NCI-H460 (cell line): ENCODE data around the gene ADAMTS15. TPM values are rescaled to one million over a fixed set of nuclear protein-coding genes. Genes with fewer than 3 reads are reported as not detected.

ENCODE experiments used
- DNase-seq: peaks from one replicate; pipeline ENCODE4 v3.0.0-alpha.2; 2016; ENCODE audit warnings: low read depth; ENCODE audit errors: extremely low read depth
- total RNA-seq: library from RNA; depleted of rRNA; stranded (reverse); fragments of >200 nt; shearing (Covaris generic); gene quantifications from 2 replicates; pipeline ENCODE4 v1.2.3, GENCODE V29; 2014

The ADAMTS15 gene
- total RNA-seq, 1 experiment from 2014 or later: 0.05 TPM

- DNase-seq: no peak
Measured at GRCh38 chr11:130418210-130418609, 30.2 kb upstream of the ADAMTS15 start.

- DNase-seq: no peak
Measured at GRCh38 chr11:130418756-130419155, 29.7 kb upstream of the ADAMTS15 start.

DNA sequence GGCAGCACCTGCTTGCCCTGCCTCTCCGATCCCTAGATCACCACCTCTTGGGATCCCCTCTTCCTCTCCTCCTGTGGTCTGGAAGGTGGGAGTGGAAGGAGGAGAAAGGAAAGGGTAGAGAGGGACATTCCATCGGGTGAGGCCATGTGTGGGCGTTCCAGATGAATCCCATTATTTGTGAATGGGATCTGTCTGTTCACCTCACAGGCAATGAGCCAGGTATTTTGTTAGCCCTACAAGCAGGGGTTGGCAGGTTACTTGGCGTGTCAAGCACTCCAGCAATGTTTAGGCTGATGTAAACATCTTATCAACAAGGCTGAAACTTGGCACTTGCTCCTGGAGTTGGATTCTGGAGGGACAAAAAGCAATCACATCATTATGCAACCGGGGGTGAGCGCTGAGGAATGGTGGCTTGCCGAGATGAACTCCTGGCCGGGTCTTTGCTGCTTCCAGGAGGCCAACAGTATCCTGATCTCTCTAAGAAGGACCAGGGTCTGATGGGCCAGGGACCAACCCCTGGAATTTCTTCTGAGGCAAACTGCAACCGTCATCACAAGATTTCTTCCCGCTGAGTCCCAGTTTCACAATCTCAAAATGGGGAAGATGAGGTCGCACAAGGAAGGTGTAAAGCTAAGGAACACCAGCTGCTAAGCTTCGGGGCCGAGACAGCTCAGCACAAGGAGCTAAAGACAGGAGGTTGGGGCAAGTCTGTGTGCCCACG, 27.8 kb upstream of the ADAMTS15 start:
- no peak for DNase-seq

- no peak for DNase-seq
Measured at GRCh38 chr11:130421199-130421585, 27.3 kb upstream of the ADAMTS15 start.

DNA sequence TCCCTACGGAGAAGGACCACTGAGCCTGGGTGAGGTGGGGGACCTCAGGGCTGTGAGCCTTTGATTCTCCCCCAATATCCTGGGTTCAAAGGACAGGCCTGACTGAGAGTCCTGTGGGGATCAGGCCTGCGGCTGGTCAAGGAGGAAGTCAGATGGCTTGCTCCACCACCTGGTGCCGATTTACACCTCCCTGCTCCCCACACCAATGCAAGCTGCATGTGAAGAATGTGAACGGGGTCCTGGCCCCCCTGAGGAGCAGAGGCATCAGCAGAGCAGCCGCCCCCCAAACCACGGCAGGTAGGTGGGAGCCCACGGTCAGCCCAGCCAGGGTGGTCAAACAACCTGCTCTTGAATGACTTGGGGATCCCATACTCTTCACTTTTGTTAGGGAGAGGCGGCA, 26.7 kb upstream of the ADAMTS15 start:
- DNase-seq: no peak

- DNase-seq: no peak
Measured at GRCh38 chr11:130422251-130422995, 26.0 kb upstream of the ADAMTS15 start.

GRCh38 chr11:130423541-130424142, 24.8 kb upstream of the ADAMTS15 start:
- DNase-seq: no peak

GRCh38 chr11:130424613-130425140, 23.8 kb upstream of the ADAMTS15 start:
- DNase-seq: no peak

GRCh38 chr11:130425156-130425555, 23.3 kb upstream of the ADAMTS15 start:
- no peak for DNase-seq

GRCh38 chr11:130426223-130426836, 22.1 kb upstream of the ADAMTS15 start:
- no peak for DNase-seq

- no peak for DNase-seq
Measured at GRCh38 chr11:130426837-130427341, 21.6 kb upstream of the ADAMTS15 start.

DNA sequence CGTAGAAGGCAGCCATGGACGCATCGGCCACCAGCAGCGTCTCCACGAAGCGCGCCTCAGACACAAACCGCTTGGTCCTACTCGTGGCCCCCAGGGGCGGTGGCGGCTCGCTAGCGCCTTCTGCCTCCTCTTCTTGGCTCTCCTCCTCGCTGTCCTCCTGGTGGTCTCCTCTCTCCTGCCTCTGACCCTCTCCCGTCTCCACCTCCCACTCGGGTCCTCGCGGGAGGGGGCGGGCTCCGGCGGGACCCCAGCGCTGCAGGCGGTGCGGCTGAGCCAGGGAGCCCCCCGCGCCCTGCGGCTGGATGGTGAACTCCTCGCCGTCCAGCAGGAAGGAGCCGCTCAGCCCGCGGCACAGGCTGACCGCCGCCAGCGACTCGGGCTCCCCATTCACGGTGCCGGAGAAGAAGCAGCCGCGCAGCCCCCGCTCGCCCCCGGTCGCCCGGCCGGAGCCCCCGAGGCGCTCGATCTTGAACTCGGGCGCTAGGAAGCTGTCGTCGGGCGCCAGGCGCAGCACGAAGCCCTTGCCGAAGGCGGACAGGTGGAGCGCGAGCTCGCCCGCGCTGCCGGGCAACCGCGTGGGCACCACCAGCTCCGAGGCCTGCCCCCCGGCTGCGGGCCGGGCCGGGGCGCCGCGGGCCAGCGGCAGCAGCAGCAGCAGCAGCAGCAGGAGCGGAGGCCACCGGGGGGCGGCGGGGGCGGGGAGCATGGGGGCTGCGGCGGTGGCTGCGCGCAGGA, 20.7 kb upstream of the ADAMTS15 start:
- no peak for DNase-seq

GRCh38 chr11:130428316-130429119, 19.9 kb upstream of the ADAMTS15 start, which contains the start of gene ADAMTS8:
ADAMTS8 (minus strand) TSS chr11:130428609; CDS start chr11:130428286, 323 bp downstream.
- DNase-seq: no peak

DNA sequence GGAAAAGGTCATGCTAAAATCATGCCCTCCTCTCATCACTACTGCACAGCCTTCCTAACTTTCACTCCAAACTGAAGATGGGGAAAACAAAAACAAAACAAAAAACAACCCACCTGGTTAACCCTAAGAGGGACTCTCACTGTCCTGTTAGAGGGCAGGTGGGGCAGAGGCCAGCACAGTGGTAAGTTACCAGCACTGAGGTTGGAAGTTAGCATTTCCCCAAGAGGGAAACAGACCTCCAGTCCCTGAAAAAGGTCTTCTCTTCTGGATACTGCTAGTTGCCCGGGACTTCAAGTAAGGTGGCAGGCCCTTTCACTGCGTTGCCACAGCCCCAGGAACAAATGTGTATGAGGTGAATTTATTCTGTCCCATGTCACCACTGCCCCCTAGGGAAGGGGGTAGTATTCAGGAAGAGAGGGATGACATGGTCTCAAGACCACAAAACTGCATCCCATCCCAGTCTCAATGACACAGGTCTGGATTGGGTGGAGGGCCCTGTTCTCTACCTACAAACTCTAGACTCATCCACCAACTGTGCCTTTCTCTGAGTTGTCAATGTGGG, 19.2 kb upstream of the ADAMTS15 start:
- no peak for DNase-seq

GRCh38 chr11:130429983-130430382, 18.5 kb upstream of the ADAMTS15 start:
- DNase-seq: no peak

GRCh38 chr11:130431331-130431773, 17.1 kb upstream of the ADAMTS15 start:
- DNase-seq: peak; percentile 49

DNA sequence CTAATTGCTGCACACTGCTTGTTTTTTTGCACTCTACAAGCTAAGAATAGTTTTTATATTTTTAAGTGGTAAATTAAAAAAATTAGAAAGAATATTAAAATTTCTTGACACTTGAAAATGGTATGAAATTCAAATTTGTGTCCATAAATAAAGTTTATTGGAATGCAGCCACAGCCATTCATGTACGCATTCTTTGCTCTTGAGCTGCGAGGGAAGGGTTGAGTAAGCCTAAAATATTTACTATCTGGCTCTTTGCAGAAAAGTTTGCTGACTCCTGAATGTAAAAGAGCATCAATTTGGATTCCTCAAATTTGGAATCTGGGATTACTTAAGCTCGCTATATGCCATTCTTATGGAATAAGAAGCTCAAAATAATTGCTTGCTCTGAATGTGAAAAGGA, 16.6 kb upstream of the ADAMTS15 start:
- no peak for DNase-seq

DNA sequence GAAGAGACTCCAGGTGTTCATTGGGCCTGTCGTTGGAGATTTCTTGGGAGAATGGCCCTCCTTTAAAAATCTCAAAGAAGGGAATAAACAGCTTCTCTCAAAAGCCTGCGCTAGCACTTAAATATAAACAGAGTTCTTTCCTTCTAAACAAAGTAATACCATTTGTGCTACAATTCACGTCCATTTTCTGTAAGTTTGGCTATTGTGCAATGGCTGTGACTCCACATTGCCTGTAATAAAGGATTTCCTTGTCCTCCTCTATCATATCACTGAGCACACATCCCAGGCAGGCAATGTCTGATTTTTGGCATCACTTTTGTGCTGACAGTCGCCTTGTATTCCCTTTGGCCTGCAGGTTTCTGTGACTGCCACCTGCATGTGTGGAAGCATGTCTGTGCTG, 15.1 kb upstream of the ADAMTS15 start:
- DNase-seq: no peak
